GM12878 (cell line): ENCODE measurements around the gene STX1B. TPM values are rescaled to one million over a fixed set of nuclear protein-coding genes. Genes with fewer than 3 reads are reported as not detected.

Source experiments
- ATAC-seq: fragments of 200-7000 bp; cut with Tn5 transposase; 3 replicates; pipeline ENCODE4 v1.9.1; 2020; ENCODE audit warnings: mild to moderate bottlenecking, moderate library complexity
- BruUV-seq: library from RNA; stranded (reverse); fragments of 400-500 nt; replicated peaks from 2 replicates; lab custom pipeline; 2021; lab: Mats Ljungman, UMichigan
- CTCF ChIA-PET: fragments of 300-600 bp; sonication (Branson Sonifier 250); formaldehyde crosslinking; extraction: SDS; loops from one replicate; lab custom pipeline; 2021; ENCODE audit warnings: inconsistent platforms; lab: Yijun Ruan, JAX
- POLR2A ChIA-PET: fragments of 350-600 bp; formaldehyde crosslinking; extraction: SDS; loops from one replicate; lab custom pipeline; 2021; ENCODE audit warnings: inconsistent platforms; lab: Charles Lee
- RAD21 ChIA-PET: fragments of 300-600 bp; sonication (Branson Sonifier 250); formaldehyde crosslinking; loops from one replicate; lab custom pipeline; 2023; ENCODE audit warnings: antibody characterized with exemption; ENCODE audit not compliant: unreplicated experiment; lab: Charles Lee
- SMC1A ChIA-PET: fragments of 300-600 bp; sonication (Branson Sonifier 250); formaldehyde crosslinking; loops from one replicate; lab custom pipeline; 2023; ENCODE audit not compliant: unreplicated experiment, uncharacterized antibody; lab: Charles Lee
- DNase-seq: peaks from one replicate; pipeline ENCODE4 v3.0.0-alpha.2; 2011; ENCODE audit warnings: low read depth, low spot score
- FAIRE-seq: peaks from 3 replicates; lab custom pipeline; 2011; peaks lifted over from hg19 to GRCh38; lab: Jason Lieb, UNC
- H2AFZ ChIP-seq: 2 replicates; pipeline ENCODE4 v1.6.0; 2011; ENCODE audit warnings: low read depth, low read length, control low read depth; ENCODE audit not compliant: control insufficient read depth
- H3K27ac ChIP-seq: 2 replicates; pipeline ENCODE4 v1.5.1; 2011; ENCODE audit warnings: control low read depth; ENCODE audit not compliant: control insufficient read depth, insufficient read depth
- H3K27me3 ChIP-seq, 2 experiments: replicated peaks in 1 of 2; 2 replicates each; pipeline versions ENCODE4 v1.6.0 to v1.6.1; 2011; ENCODE audit warnings: low read length in 1 of 2; ENCODE audit not compliant: control insufficient read depth in 2 of 2, insufficient read depth in 2 of 2
- H3K36me3 ChIP-seq, 2 experiments: 2 replicates each; pipeline ENCODE4 v1.5.1; 2011; ENCODE audit warnings: low read length in 1 of 2; ENCODE audit not compliant: control insufficient read depth in 2 of 2, insufficient read depth in 2 of 2
- H3K4me1 ChIP-seq: 2 replicates; pipeline ENCODE4 v1.6.1; 2011; ENCODE audit warnings: mild to moderate bottlenecking, low read length, moderate library complexity, mixed read lengths; ENCODE audit not compliant: control insufficient read depth, insufficient read depth
- H3K4me2 ChIP-seq: 2 replicates; pipeline ENCODE4 v1.6.0; 2011; ENCODE audit warnings: control low read depth; ENCODE audit not compliant: control insufficient read depth, insufficient read depth
- H3K4me3 ChIP-seq: fragments of 200-600 bp; sonication (generic); 2 replicates; pipeline ENCODE4 v1.5.1; 2016
- H3K79me2 ChIP-seq: 2 replicates; pipeline ENCODE4 v1.6.0; 2011; ENCODE audit warnings: low read length; ENCODE audit not compliant: control insufficient read depth, insufficient read depth
- H3K9ac ChIP-seq: 2 replicates; pipeline ENCODE4 v1.8.0; 2011; ENCODE audit warnings: low read length, control low read depth, mixed read lengths; ENCODE audit not compliant: control insufficient read depth, insufficient read depth
- H3K9me3 ChIP-seq: replicated peaks from 3 replicates; pipeline ENCODE4 v1.5.1; 2011; ENCODE audit warnings: mild to moderate bottlenecking, low read length; ENCODE audit not compliant: control insufficient read depth, insufficient read depth
- H4K20me1 ChIP-seq: 2 replicates; pipeline ENCODE4 v1.6.0; 2011; ENCODE audit not compliant: control insufficient read depth, insufficient read depth
- CHD4 ChIP-seq: fragments of 200-600 bp; sonication (generic); IDR thresholded peaks from 2 replicates; pipeline ENCODE4 v1.6.1; 2016; ENCODE audit warnings: mild to moderate bottlenecking
- CREM ChIP-seq: IDR thresholded peaks from 2 replicates; pipeline ENCODE4 v1.6.1; 2014; ENCODE audit warnings: antibody characterized with exemption, low read depth
- EP300 ChIP-seq, 2 experiments: fragments of 150-350 bp in 1 of 2; IDR thresholded peaks; 2 replicates each; pipeline ENCODE4 v1.6.1; 2011 to 2012; ENCODE audit warnings: low read depth in 2 of 2, low read length in 2 of 2, borderline replicate concordance in 1 of 2, improper control_type of control experiment in 1 of 2, inconsistent platforms in 1 of 2; ENCODE audit not compliant: control insufficient read depth in 1 of 2
- ETV6 ChIP-seq, 2 experiments: fragments of 450-650 bp in 1 of 2; IDR thresholded peaks in 1 of 2; conservative IDR thresholded peaks in 1 of 2; 2 replicates each; pipeline ENCODE4 v1.6.1; 2014; ENCODE audit warnings: antibody characterized with exemption in 1 of 2, borderline replicate concordance in 1 of 2, low read depth in 1 of 2, mild to moderate bottlenecking in 1 of 2, moderate library complexity in 1 of 2
- FOS ChIP-seq: IDR thresholded peaks from 3 replicates; pipeline ENCODE4 v1.6.1; 2011; ENCODE audit warnings: borderline replicate concordance; ENCODE audit not compliant: insufficient read length; ENCODE audit errors: extremely low read depth
- HDGF ChIP-seq: fragments of 450-650 bp; IDR thresholded peaks from 2 replicates; pipeline ENCODE4 v1.6.1; 2016; ENCODE audit warnings: antibody characterized with exemption
- MEF2B ChIP-seq: fragments of 450-650 bp; IDR thresholded peaks from 2 replicates; pipeline ENCODE4 v1.6.1; 2018; ENCODE audit warnings: mild to moderate bottlenecking, moderate library complexity; ENCODE audit not compliant: partially characterized antibody, poor library complexity, severe bottlenecking
- NFIC ChIP-seq: IDR thresholded peaks from 2 replicates; pipeline ENCODE4 v1.6.1; 2012; ENCODE audit warnings: low read depth, mild to moderate bottlenecking, inconsistent platforms, low read length, moderate library complexity
- RELA ChIP-seq: fragments of 450-650 bp; IDR thresholded peaks from 2 replicates; pipeline ENCODE4 v1.8.0; 2014; ENCODE audit warnings: borderline replicate concordance; ENCODE audit not compliant: partially characterized antibody
- SMAD5 ChIP-seq: IDR thresholded peaks from 2 replicates; pipeline ENCODE4 v1.6.1; 2016; ENCODE audit warnings: antibody characterized with exemption, low read depth
- SREBF1 ChIP-seq: IDR thresholded peaks from 2 replicates; pipeline ENCODE4 v1.6.1; 2012; ENCODE audit warnings: mild to moderate bottlenecking, low read length
- STAT3 ChIP-seq: IDR thresholded peaks from 2 replicates; pipeline ENCODE4 v1.6.1; 2011; ENCODE audit warnings: low read depth, low read length, improper control_type of control experiment
- SUPT20H ChIP-seq: IDR thresholded peaks from 2 replicates; pipeline ENCODE4 v1.6.1; 2011; ENCODE audit warnings: low read depth, mild to moderate bottlenecking, low read length, moderate library complexity, borderline replicate concordance; ENCODE audit not compliant: control insufficient read depth
- SUZ12 ChIP-seq: fragments of 200-600 bp; sonication (generic); IDR thresholded peaks from one replicate; pipeline ENCODE4 v1.6.1; 2018; ENCODE audit warnings: antibody characterized with exemption, mild to moderate bottlenecking; ENCODE audit not compliant: unreplicated experiment
- WGBS: methylation state at CpG from one replicate; pipeline ENCODE4 v1.1.6; 2016; ENCODE audit warnings: low lambda C conversion rate; ENCODE audit not compliant: insufficient replicate concordance, insufficient coverage; ENCODE audit errors: missing lambda C conversion rate; 5-methylcytosine and 5-hydroxymethylcytosine counted together
- in situ Hi-C: fragments of 300-500 bp; cut with MboI; formaldehyde crosslinking; loops from 9 replicates; pipeline ENCODE4 v1.14.3; 2018; ENCODE audit warnings: mixed read lengths
- intact Hi-C: fragments of 100-400 bp; cut with micrococcal nuclease; formaldehyde crosslinking; loops from one replicate; pipeline ENCODE4 v1.14.2; 2022; ENCODE audit not compliant: unreplicated experiment
- polyA plus RNA-seq, 11 experiments: library from polyadenylated mRNA; depleted of rRNA in 4 of 11; unstranded in 6 of 11; stranded (reverse) in 5 of 11; fragments of >200 nt; fragmentation: Nextera tagmentation in 4 of 11; fragmentation: Illumina TruSeq in 1 of 11; extraction: Ambion mirVana in 4 of 11; extraction: Trizol in 1 of 11; gene quantifications; 1 replicate in 1 of 11; 2 replicates in 10 of 11; pipeline versions ENCODE4 v1.2.1 to v1.2.3, GENCODE V29; 2011 to 2016; ENCODE audit warnings: inconsistent platforms in 2 of 11, missing spikeins in 2 of 11, low read depth in 1 of 11
- total RNA-seq, 4 experiments: library from RNA; depleted of rRNA in 3 of 4; stranded (reverse); fragments of >200 nt in 3 of 4; fragmentation: Illumina TruSeq in 1 of 4; extraction: Trizol in 1 of 4; gene quantifications; 2 replicates each; pipeline versions ENCODE4 v1.2.1 to v1.2.3, GENCODE V29; 2013 to 2021
- TF ChIP-seq, protein P1 (sequence below): fragments of 450-650 bp; IDR thresholded peaks from 2 replicates; pipeline ENCODE4 v1.6.1; 2017; ENCODE audit warnings: antibody characterized with exemption, mild to moderate bottlenecking, moderate library complexity
- TF ChIP-seq, protein P2 (sequence below): IDR thresholded peaks from 2 replicates; pipeline ENCODE4 v1.6.1; 2011; ENCODE audit warnings: borderline replicate concordance, low read depth, mild to moderate bottlenecking, moderate library complexity, low read length; ENCODE audit not compliant: insufficient read depth, poor library complexity, severe bottlenecking
- TF ChIP-seq, protein P3 (sequence below): fragments of 450-650 bp; IDR thresholded peaks from 2 replicates; pipeline ENCODE4 v1.6.1; 2016; ENCODE audit warnings: mild to moderate bottlenecking

STX1B gene
- total and polyA plus RNA-seq, 10 of the 15 experiments (the other 5 are each of a cell fraction or from before 2014, with no cell fraction given) = 0.22 to 2.5 (median 1.1) TPM

DNA sequence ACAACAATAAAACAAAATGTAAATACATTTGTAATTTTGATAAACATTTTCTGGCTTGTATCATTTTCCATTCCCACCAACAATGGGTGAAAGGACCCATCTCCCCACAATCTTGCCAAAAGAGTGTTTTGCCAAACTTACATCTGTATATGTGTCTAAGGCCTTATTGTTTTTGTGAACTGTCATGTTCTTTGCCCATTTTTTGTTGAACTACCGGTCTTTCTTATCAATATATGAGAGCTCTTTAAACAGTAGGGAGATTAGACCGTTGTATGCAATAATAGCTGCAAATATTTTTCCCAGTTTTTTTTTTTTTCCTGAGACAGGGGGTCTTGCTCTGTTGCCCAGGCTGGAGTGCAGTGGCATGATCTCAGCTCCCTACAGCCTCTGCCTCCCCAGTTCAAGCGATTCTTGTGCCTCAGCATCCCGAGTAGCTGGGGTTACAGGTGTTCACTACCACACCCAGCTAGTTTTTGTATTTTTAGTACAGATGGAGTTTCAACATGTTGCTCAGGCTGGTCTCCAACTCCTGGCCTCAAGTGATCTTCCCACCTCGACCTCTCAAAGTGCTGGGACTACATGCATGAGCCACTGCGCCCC, 13.3 kb upstream of the STX1B start (continued):
- TF ChIP-seq STAT3 (no peak), HDGF (no peak), EP300 (IDR thresholded peaks at IDR 0.05; ENCODE audit: borderline replicate concordance in 1 of 2, control insufficient read depth in 1 of 2, low read depth in 2 of 2, low read length in 2 of 2) (no peak), SUPT20H (no peak), SREBF1 (no peak)
- TF ChIP-seq, protein P1, sequence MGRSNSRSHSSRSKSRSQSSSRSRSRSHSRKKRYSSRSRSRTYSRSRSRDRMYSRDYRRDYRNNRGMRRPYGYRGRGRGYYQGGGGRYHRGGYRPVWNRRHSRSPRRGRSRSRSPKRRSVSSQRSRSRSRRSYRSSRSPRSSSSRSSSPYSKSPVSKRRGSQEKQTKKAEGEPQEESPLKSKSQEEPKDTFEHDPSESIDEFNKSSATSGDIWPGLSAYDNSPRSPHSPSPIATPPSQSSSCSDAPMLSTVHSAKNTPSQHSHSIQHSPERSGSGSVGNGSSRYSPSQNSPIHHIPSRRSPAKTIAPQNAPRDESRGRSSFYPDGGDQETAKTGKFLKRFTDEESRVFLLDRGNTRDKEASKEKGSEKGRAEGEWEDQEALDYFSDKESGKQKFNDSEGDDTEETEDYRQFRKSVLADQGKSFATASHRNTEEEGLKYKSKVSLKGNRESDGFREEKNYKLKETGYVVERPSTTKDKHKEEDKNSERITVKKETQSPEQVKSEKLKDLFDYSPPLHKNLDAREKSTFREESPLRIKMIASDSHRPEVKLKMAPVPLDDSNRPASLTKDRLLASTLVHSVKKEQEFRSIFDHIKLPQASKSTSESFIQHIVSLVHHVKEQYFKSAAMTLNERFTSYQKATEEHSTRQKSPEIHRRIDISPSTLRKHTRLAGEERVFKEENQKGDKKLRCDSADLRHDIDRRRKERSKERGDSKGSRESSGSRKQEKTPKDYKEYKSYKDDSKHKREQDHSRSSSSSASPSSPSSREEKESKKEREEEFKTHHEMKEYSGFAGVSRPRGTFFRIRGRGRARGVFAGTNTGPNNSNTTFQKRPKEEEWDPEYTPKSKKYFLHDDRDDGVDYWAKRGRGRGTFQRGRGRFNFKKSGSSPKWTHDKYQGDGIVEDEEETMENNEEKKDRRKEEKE = no peak
- TF ChIP-seq, protein P2, sequence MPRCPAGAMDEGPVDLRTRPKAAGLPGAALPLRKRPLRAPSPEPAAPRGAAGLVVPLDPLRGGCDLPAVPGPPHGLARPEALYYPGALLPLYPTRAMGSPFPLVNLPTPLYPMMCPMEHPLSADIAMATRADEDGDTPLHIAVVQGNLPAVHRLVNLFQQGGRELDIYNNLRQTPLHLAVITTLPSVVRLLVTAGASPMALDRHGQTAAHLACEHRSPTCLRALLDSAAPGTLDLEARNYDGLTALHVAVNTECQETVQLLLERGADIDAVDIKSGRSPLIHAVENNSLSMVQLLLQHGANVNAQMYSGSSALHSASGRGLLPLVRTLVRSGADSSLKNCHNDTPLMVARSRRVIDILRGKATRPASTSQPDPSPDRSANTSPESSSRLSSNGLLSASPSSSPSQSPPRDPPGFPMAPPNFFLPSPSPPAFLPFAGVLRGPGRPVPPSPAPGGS = no peak

DNA sequence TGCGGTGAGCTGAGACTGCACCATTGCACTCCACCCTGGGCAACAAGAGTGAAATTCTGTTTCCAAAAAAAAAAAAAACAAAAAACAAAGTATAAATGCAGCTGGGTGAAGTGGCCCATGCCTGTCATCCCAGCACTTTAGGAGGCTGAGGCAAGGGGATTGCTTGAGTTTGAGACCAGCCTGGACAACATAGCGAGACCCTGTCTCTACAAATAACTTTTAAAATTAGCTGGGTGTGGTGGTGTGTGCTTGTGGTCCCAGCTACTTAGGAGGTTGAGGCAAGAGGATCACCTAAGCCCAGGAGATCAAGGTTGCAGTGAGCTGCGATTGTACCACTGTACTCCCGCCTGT, 12.8 kb upstream of the STX1B start:
- BruUV-seq = no TSS peak
- Histone ChIP-seq H4K20me1 (no peaks in the 10 kb centered on the region), H3K4me1 (no peaks in the 10 kb centered on the region), H2AFZ (no peak overlapping the region), H3K27ac (no peak overlapping the region), H3K9ac (no peak overlapping the region), H3K27me3 (no peaks in the 10 kb centered on the region), H3K4me3 (no peak overlapping the region), H3K4me2 (no peak overlapping the region), H3K9me3 (no peaks in the 10 kb centered on the region), H3K36me3 (no peaks in the 10 kb centered on the region), H3K79me2 (no peaks in the 10 kb centered on the region)
- no peak for ATAC-seq
- intact Hi-C loops (no loop called here), in situ Hi-C loops (no loop called here)
- POLR2A ChIA-PET = no interaction called here
- RAD21 ChIA-PET = interaction anchor here (0.6 to 1.5 kb wide), 4 partner anchors 27 to 69 kb away, joined by 3 to 4 read pairs (median 3); partner anchors contain the start of gene HSD3B7
- WGBS = 93% methylated on average over 4 of the region's 4 CpGs
- FAIRE-seq = no peak
- DNase-seq = no peak
- CTCF ChIA-PET = interaction anchor here (1.5 kb wide), 1 partner anchor 38 kb away, joined by 7 read pairs; the partner anchor contains the start of gene HSD3B7
- SMC1A ChIA-PET = interaction anchor here (0.6 kb wide), 1 partner anchor 24 kb away, joined by 3 read pairs; no protein-coding TSS in a partner anchor
- TF ChIP-seq HDGF = no peak
- no peak for TF ChIP-seq CREM
- TF ChIP-seq ETV6 (conservative IDR thresholded peaks at IDR 0.05 in 1 of 2, IDR thresholded peaks at IDR 0.05 in 1 of 2; ENCODE audit: borderline replicate concordance in 1 of 2, low read depth in 1 of 2) = no peak
- TF ChIP-seq SUZ12 = no peak
- TF ChIP-seq, protein P3, sequence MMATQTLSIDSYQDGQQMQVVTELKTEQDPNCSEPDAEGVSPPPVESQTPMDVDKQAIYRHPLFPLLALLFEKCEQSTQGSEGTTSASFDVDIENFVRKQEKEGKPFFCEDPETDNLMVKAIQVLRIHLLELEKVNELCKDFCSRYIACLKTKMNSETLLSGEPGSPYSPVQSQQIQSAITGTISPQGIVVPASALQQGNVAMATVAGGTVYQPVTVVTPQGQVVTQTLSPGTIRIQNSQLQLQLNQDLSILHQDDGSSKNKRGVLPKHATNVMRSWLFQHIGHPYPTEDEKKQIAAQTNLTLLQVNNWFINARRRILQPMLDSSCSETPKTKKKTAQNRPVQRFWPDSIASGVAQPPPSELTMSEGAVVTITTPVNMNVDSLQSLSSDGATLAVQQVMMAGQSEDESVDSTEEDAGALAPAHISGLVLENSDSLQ = no peak
- no peak for TF ChIP-seq FOS
- TF ChIP-seq NFIC = no peak
- no peak for TF ChIP-seq SMAD5
- no peak for TF ChIP-seq MEF2B
- no peak for TF ChIP-seq CHD4
- no peak for TF ChIP-seq RELA
